ENCODE results near the gene SMKR1.

GRCh38 chr7:129494041-129494440 lies 8.3 kb upstream of the SMKR1 start:
- TF ChIP-seq TAF1 (IDR thresholded peaks at IDR 0.05; ENCODE audit: low read depth, low read length) (no peak), POLR2A (IDR thresholded peaks at IDR 0.05; ENCODE audit: low read depth, low read length) (no peak), POLR2AphosphoS5 (IDR thresholded peaks at IDR 0.05; ENCODE audit: low read depth, low read length) (no peak), PAX5 (IDR thresholded peaks at IDR 0.05; ENCODE audit: insufficient read depth, low read length, severe bottlenecking) (no peak)

Measured in GM12891 (cell line).